Upper lobe of left lung (tissue), 6 donors: ENCODE data around the gene SRPK2. TPM values are rescaled to one million over a fixed set of nuclear protein-coding genes. Genes with fewer than 3 reads are reported as not detected.
"Not testable (repeated sequence)": the region's sequence is repeated elsewhere in the genome, so short reads cannot be mapped to it uniquely, and the experiment has no call there.

ENCODE experiments used
- ATAC-seq, 2 donors: fragments of 200-7000 bp; cut with Tn5 transposase; one replicate each; pipeline ENCODE4 v1.9.1; 2022; ENCODE audit warnings: mild to moderate bottlenecking in 2 of 2, moderate library complexity in 2 of 2; ENCODE audit not compliant: low FRiP score in 2 of 2
- DNase-seq, 2 donors: peaks; one replicate each; pipeline ENCODE4 v3.0.0-alpha.2; 2019 to 2020
- H3K27ac ChIP-seq, 4 donors: fragments of 200-600 bp; sonication (generic); one replicate each; pipeline ENCODE4 v1.5.1; 2016 to 2019
- H3K27me3 ChIP-seq, 4 donors: fragments of 200-600 bp; sonication (generic); one replicate each; pipeline ENCODE4 v1.5.1; 2017 to 2019
- H3K36me3 ChIP-seq, 4 donors: fragments of 200-600 bp; sonication (generic); one replicate each; pipeline ENCODE4 v1.5.1; 2016 to 2019
- H3K4me1 ChIP-seq, 4 donors: fragments of 200-600 bp; sonication (generic); one replicate each; pipeline ENCODE4 v1.5.1; 2018 to 2019
- H3K4me3 ChIP-seq, 4 donors: fragments of 200-600 bp; sonication (generic); one replicate each; pipeline ENCODE4 v1.5.1; 2017 to 2019; ENCODE audit warnings: mild to moderate bottlenecking in 2 of 4, moderate library complexity in 1 of 4
- H3K9me3 ChIP-seq, 4 donors: fragments of 200-600 bp; sonication (generic); one replicate each; pipeline ENCODE4 v1.5.1; 2018 to 2019
- EP300 ChIP-seq, 4 donors: sonication (generic); formaldehyde crosslinking; IDR thresholded peaks; one replicate each; pipeline ENCODE4 v1.5.1; 2017; ENCODE audit warnings: antibody characterized with exemption in 4 of 4, control low read depth in 2 of 4
- POLR2A ChIP-seq, 4 donors: fragments of 450-650 bp; IDR thresholded peaks; one replicate each; pipeline ENCODE4 v1.5.1; 2016 to 2017; ENCODE audit warnings: antibody characterized with exemption in 4 of 4, mild to moderate bottlenecking in 2 of 4
- POLR2AphosphoS5 ChIP-seq, 2 donors: sonication (generic); formaldehyde crosslinking; IDR thresholded peaks; one replicate each; pipeline ENCODE4 v1.5.1; 2017; ENCODE audit warnings: antibody characterized with exemption in 2 of 2
- WGBS, 2 donors: methylation state at CpG; one replicate each; pipeline ENCODE4 v1.1.5; 2017 to 2018; 5-methylcytosine and 5-hydroxymethylcytosine counted together
- total RNA-seq, 6 donors: library from RNA; depleted of rRNA in 4 of 6; stranded (reverse); fragments of >200 nt in 4 of 6; gene quantifications; one replicate each; pipeline versions ENCODE4 v1.1.0 to v1.2.1, GENCODE V29; 2016 to 2021
- TF ChIP-seq, protein P1 (sequence below), 6 experiments: fragments of 450-650 bp in 4 of 6; fragments of 200-600 bp in 2 of 6; sonication (generic) in 2 of 6; IDR thresholded peaks; one replicate each; pipeline ENCODE4 v1.5.1; 2016 to 2019; ENCODE audit warnings: antibody characterized with exemption in 6 of 6
- donor health status: DM: no; HTN: no; CAD: no; lungs with moderate emphysema.
- donor health status: DM: no; HTN: yes; CAD: no; lungs with severe emphysema.

The SRPK2 gene
- total RNA-seq, 6 donors from 2014 or later: 29.6 to 55.6 (median 45.6) TPM

DNA sequence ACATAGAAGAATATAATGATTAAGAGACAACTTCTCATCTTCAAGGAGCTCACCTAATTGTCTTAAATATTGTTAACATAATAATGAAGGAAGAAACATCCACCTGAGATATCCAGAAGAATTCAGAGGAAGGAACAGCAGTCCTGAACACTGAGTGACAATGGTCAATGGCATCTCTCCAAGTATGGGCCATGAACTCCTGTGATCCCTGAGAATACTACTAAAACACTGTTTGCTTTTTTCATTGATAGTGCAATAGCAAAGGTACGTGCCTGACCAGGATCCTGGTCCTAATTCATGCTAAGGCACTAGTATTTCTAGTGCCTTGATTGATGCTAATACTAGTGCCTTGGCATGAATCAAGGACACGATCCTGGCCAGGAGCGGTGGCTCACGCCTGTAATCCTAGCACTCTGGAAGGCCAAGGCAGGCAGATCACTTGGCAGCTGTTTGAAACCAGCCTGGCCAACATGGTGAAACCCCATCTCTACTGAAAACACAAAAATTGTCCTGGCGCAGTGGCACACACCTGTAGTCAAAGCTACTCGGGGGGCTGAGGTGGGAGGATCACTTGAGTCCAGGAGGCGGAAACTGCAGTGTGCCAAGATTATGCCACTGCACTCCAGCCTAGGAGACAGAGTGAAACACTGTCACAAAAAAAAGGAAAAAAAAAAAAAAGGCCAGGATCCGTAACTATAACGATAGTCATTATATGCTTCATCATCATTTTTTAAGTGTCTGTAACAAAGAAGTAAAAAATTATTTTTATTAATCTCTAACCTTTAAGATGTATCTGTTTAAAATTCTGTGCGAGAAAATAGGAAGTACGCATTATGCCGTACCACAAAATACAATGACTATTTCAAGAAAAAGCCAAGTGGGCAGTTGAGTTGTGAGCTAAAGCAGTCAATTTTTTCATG is 49.1 kb downstream of the SRPK2 start:
- DNase-seq: no peak
- H3K9me3 ChIP-seq: no peaks in the 10 kb centered on the region
- no peak for ATAC-seq

DNA sequence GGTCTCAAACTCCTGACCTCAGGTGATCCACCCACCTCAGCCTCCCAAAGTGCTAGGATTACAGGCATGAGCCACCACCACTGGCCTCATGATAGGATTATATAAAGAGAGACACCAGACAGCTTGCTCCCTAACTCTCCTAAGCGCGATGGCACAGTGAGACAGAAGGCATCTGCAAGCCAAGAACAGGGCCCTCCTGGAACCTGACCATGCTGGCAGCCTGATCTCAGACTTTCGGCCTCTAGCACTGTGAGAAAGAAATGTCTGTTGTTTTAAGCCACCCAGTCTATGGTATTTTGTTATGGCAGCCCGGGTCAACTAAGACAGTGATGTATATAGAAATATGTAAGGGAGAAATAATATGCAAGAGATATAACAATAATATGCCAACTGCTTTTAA is 51.2 kb downstream of the SRPK2 start:
- H3K27ac ChIP-seq: no peak overlapping the region
- no peaks in the 10 kb centered on the region for H3K27me3 ChIP-seq
- WGBS, 2 donors: 81 to 91% methylated on average over 4 of the region's 4 CpGs
- no peak for DNase-seq
- no peaks in the 10 kb centered on the region for H3K9me3 ChIP-seq
- no peak overlapping the region for H3K4me3 ChIP-seq
- TF ChIP-seq EP300 (IDR thresholded peaks at IDR 0.05): no peak
- no peak for TF ChIP-seq POLR2A (IDR thresholded peaks at IDR 0.05)
- TF ChIP-seq, protein P1, sequence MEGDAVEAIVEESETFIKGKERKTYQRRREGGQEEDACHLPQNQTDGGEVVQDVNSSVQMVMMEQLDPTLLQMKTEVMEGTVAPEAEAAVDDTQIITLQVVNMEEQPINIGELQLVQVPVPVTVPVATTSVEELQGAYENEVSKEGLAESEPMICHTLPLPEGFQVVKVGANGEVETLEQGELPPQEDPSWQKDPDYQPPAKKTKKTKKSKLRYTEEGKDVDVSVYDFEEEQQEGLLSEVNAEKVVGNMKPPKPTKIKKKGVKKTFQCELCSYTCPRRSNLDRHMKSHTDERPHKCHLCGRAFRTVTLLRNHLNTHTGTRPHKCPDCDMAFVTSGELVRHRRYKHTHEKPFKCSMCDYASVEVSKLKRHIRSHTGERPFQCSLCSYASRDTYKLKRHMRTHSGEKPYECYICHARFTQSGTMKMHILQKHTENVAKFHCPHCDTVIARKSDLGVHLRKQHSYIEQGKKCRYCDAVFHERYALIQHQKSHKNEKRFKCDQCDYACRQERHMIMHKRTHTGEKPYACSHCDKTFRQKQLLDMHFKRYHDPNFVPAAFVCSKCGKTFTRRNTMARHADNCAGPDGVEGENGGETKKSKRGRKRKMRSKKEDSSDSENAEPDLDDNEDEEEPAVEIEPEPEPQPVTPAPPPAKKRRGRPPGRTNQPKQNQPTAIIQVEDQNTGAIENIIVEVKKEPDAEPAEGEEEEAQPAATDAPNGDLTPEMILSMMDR (IDR thresholded peaks at IDR 0.05): no peak
- no peak for TF ChIP-seq POLR2AphosphoS5 (IDR thresholded peaks at IDR 0.05)
- ATAC-seq: no peak
- H3K4me1 ChIP-seq: peaks cover 0 to 4% (median under 1%) of the 10 kb centered on the region in 4 donors
- no peaks in the 10 kb centered on the region for H3K36me3 ChIP-seq

More for the DNA sequence above, 49.1 kb downstream of the SRPK2 start:
- WGBS, 2 donors: 86 to 90% methylated on average over 12 of the region's 12 CpGs
- H3K4me1 ChIP-seq: peaks cover 0 to 8% (median 4%) of the 10 kb centered on the region in 4 donors
- TF ChIP-seq POLR2AphosphoS5 (IDR thresholded peaks at IDR 0.05) (no peak), EP300 (IDR thresholded peaks at IDR 0.05) (no peak)
- no peaks in the 10 kb centered on the region for H3K36me3 ChIP-seq
- H3K27ac ChIP-seq: no peak overlapping the region
- no peak overlapping the region for H3K4me3 ChIP-seq
- no peaks in the 10 kb centered on the region for H3K27me3 ChIP-seq

DNA sequence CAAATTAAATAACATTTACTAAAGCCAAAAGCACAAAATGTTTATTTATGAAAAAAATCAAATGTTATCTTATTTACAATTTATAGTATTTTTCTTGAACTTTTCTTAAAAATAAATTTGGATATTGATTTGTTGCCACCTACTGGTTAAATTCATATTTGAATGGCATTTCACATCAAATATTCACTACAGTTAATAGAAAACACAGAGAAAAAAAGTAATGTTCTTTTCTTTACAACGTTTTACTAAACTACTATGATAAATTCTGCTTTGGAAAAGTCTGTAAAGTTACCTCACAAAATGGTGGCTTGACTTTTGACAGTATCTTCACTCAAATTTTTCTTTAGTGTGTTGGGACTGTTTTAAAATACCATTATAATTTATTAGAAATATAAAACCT is 52.7 kb downstream of the SRPK2 start:
- no peaks in the 10 kb centered on the region for H3K27me3 ChIP-seq
- no peaks in the 10 kb centered on the region for H3K9me3 ChIP-seq
- H3K4me1 ChIP-seq: peaks cover 0 to 4% (median 0%) of the 10 kb centered on the region in 4 donors
- H3K36me3 ChIP-seq: no peaks in the 10 kb centered on the region
- no peak overlapping the region for H3K4me3 ChIP-seq
- no peak for DNase-seq
- TF ChIP-seq, protein P1 (IDR thresholded peaks at IDR 0.05): peak in 4 of 6 experiments; percentile 18 to 39 (median 22)
- TF ChIP-seq POLR2A (IDR thresholded peaks at IDR 0.05): no peak
- ATAC-seq: no peak
- no peak overlapping the region for H3K27ac ChIP-seq
- 15 to 19% methylated on average over 1 of the region's 1 CpG for WGBS, 2 donors

DNA sequence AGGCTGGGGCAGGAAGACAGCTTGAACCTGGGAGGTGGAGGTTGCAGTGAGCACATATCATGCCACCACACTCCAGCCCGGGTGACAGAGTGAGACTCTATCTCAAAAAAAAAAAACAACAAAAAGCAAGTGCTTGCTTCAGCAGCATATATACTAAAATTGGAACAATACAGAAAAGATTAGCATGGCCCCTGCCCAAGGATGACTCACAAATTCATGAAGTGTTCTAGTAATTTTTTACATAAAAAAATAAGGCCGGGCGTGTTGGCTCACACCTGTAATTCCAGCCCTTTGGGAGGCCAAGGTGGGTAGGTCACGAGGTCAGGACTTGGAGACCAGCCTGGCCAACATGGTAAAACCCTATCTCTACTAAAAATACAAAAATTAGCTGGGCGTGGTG is 56.1 kb downstream of the SRPK2 start:
- H3K36me3 ChIP-seq, DNase-seq, H3K27ac ChIP-seq, ATAC-seq, H3K27me3 ChIP-seq, H3K4me3 ChIP-seq, H3K4me1 ChIP-seq, H3K9me3 ChIP-seq: not testable (repeated sequence)
- 79 to 83% methylated on average over 5 of the region's 5 CpGs for WGBS, 2 donors

DNA sequence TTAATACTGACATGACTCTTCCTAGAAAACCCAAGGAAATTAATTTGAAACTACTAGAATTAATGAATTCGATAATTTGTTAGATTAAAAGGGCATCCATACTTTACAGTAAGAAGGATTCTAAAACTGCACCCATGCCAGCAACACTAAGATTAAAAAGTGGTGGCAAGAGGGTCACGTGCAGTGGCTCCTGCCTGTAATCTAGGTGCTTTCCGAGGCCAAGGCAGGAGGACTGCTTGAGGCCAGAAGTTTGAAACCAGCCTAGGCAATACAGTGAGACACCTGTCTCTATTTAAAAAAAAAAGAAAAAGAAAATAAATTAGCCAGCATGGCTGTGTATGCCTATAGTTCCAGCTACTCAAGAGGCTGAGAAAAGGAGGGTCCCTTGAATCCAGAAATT is 58.2 kb downstream of the SRPK2 start:
- ATAC-seq (no peak), DNase-seq (no peak)
- H3K4me3 ChIP-seq: no peak overlapping the region
- no peaks in the 10 kb centered on the region for H3K36me3 ChIP-seq
- peaks cover 0 to 5% (median 0%) of the 10 kb centered on the region in 4 donors for H3K4me1 ChIP-seq
- no peak for TF ChIP-seq POLR2AphosphoS5 (IDR thresholded peaks at IDR 0.05)
- no peak for TF ChIP-seq EP300 (IDR thresholded peaks at IDR 0.05)
- TF ChIP-seq, protein P1 (IDR thresholded peaks at IDR 0.05): no peak
- 88 to 92% methylated on average over 3 of the region's 3 CpGs for WGBS, 2 donors
- H3K9me3 ChIP-seq: no peaks in the 10 kb centered on the region
- no peaks in the 10 kb centered on the region for H3K27me3 ChIP-seq
- H3K27ac ChIP-seq: no peak overlapping the region

DNA sequence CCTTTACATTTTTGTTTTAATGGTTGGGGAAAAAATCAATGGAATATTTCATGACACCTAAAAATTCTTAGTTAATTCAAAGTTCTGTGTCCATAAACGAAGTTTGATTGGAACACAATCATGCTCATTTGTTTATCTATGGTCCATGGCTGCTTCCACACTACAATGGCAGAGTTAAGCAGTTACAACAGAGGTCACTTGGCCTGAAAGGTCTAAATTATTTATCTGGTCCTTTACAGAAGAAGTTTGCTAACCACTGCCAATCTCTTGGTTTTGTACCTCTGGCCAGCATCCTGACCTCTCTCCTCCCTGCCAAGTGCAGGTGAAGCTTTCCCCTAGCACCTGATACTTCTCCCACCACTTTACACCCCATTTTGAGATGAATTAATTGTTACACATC is 61.5 kb downstream of the SRPK2 start:
- Histone ChIP-seq H3K36me3 (no peaks in the 10 kb centered on the region), H3K4me3 (no peak overlapping the region), H3K9me3 (no peaks in the 10 kb centered on the region), H3K4me1 (peaks cover 0 to 5% (median 0%) of the 10 kb centered on the region in 4 donors), H3K27me3 (no peaks in the 10 kb centered on the region), H3K27ac (no peak overlapping the region)
- TF ChIP-seq EP300 (IDR thresholded peaks at IDR 0.05) (no peak), POLR2A (IDR thresholded peaks at IDR 0.05) (no peak), POLR2AphosphoS5 (IDR thresholded peaks at IDR 0.05) (no peak)
- TF ChIP-seq, protein P1 (IDR thresholded peaks at IDR 0.05): no peak
- WGBS, 2 donors: 71 to 76% methylated on average over 1 of the region's 1 CpG
- ATAC-seq (no peak), DNase-seq (no peak)
